ENCODE data around the gene SLC18A3.

SLC18A3 gene

GRCh38 chr10:49596493-49596809, 13.7 kb upstream of the SLC18A3 start:
- no peak for DNase-seq (ENCODE audit: low spot score)

GRCh38 chr10:49596836-49597235, 13.3 kb upstream of the SLC18A3 start:
- DNase-seq (ENCODE audit: low spot score): no peak

GRCh38 chr10:49597426-49598163, 12.5 kb upstream of the SLC18A3 start:
- DNase-seq (ENCODE audit: low spot score): no peak

GRCh38 chr10:49598164-49598856, 11.8 kb upstream of the SLC18A3 start:
- DNase-seq (ENCODE audit: low spot score): no peak

DNA sequence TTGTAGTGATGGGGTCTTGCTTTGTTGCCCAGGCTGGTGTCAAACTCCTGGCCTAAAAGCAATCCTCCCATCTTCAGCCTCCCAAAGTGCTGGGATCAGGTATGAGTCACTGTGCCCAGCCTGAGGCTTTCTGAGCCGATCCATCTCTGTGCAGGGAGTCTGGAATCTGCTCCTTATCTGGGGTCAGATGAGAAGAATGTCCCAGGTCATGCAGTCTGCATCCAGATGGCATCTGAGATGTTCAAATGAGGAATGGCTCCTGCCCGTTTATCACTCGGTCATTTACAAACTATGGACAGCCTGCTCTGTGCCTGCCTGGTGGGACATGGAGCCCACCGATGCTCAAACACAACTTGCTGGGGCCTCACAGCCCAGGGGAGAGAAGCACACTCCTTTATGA, 11.1 kb upstream of the SLC18A3 start:
- no peak for DNase-seq (ENCODE audit: low spot score)

DNA sequence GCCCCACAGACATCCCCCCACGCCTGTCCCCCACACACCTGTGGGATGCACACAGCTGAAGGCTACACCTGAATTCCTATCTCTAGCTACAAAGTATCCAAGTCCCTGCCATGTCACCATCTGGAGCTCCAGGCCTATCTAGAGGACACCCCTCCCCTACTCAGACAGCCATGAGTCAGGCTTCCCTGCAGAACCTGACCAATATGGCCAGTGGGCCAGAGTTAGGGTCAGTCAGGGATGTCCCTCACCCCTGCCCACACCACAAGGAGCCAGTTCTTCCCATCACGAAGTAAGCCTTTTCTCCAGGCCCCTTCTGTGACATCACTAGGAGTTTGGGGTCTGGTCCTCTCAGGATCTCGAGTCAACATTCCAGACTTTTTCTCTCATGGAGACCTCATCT, 10.6 kb upstream of the SLC18A3 start:
- no peak for DNase-seq (ENCODE audit: low spot score)

DNA sequence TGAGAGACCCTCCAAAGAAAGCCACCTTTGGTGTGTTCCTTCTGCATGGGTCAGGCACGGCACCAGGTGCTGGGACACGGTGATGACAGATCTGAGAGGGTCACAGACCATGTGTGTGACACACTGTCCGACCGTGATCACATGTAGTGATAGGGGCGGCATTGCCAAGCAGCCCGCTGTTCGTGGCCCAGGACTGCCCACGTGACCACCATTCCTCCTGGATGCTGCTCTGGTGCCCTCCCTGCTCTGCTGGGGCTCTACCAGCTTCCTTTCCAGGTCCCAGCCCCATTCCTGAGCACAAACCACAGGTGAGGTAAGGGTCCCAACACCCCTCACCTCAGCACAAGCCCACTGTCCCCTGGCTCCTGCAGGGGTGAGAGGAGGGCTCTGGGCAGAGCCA, 10.1 kb upstream of the SLC18A3 start:
- no peak for DNase-seq (ENCODE audit: low spot score)

- DNase-seq (ENCODE audit: low spot score): no peak
These were observed 9.2 kb upstream of the SLC18A3 start for GRCh38 chr10:49600781-49601400.

GRCh38 chr10:49601857-49602256, 8.3 kb upstream of the SLC18A3 start:
- DNase-seq (ENCODE audit: low spot score): no peak

DNA sequence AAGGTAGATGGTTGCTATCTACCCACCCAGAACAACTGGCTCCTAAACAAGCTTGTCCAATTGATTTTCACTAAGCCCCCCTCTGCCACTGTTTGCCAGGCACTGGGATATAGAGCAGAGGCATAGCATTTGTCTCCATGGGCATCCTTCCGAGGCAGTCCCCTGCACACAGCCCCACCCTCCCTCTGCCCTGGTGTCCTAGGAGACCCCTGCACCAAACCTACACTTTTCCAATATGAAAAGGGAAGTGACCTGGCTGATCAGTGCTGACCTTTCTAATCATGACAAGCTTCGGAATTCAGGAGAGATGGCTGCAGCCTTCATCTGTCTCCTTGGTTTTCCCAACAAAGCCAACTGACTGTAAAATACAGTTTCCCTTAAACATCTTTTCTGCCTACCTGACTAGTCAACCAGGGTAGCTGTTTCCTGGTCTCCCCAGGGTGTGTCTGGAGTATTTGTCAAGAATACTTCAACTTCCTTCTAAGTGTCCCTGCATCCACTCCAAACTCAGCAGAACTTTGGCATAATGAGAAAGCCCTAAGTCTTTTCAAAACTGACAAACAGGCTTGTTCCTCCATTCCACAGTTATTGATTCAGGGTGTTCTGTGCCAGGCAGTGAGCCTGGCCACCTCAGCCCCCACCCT, 7.6 kb upstream of the SLC18A3 start:
- DNase-seq (ENCODE audit: low spot score): no peak

DNA sequence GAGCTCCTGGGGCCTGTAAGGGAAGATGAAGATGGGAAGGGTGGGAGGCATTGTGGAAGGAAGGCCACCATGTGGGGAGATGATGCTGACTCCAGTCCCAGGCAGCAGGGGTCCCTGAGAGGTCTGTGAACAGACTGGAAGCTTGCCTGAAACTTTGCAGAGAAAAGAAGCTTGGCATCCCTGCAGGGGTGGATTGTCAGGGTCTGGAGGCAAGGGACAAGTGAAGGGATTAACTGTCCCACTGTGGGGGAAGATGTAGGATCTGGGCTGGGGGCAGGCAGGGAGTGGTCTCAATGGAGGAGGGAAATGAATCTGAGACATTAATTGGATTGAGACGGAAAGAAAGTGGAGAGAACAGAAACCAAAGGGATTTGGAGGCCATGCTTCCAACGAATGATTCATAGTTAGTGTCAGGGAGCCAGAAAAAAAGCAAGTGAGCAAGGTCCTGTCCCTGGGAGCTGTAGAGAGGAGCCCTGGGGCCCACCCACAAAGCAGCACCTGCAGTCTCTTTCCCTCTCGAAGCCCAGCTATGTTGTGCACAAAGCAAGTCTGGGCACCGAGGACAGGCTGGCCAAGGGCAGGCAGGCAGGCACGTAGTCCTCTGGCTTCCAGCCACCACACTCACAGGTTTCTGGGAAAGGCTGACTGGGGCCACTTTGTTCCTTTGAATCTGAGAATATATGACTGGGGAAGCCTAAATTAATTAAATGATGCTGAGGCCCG, 4.7 kb upstream of the SLC18A3 start:
- no peak for DNase-seq (ENCODE audit: low spot score)

- DNase-seq (ENCODE audit: low spot score): no peak
These were observed 4.1 kb upstream of the SLC18A3 start for GRCh38 chr10:49605939-49606509.

- DNase-seq (ENCODE audit: low spot score): peak; percentile 39
These were observed 3.1 kb upstream of the SLC18A3 start for GRCh38 chr10:49606981-49607535.

GRCh38 chr10:49608166-49609005, 1.7 kb upstream of the SLC18A3 start:
- DNase-seq (ENCODE audit: low spot score): no peak

GRCh38 chr10:49609006-49609282, 1.2 kb upstream of the SLC18A3 start:
- no peak for DNase-seq (ENCODE audit: low spot score)

GRCh38 chr10:49609283-49610113, 612 bp upstream of the SLC18A3 start:
- no peak for DNase-seq (ENCODE audit: low spot score)

DNA sequence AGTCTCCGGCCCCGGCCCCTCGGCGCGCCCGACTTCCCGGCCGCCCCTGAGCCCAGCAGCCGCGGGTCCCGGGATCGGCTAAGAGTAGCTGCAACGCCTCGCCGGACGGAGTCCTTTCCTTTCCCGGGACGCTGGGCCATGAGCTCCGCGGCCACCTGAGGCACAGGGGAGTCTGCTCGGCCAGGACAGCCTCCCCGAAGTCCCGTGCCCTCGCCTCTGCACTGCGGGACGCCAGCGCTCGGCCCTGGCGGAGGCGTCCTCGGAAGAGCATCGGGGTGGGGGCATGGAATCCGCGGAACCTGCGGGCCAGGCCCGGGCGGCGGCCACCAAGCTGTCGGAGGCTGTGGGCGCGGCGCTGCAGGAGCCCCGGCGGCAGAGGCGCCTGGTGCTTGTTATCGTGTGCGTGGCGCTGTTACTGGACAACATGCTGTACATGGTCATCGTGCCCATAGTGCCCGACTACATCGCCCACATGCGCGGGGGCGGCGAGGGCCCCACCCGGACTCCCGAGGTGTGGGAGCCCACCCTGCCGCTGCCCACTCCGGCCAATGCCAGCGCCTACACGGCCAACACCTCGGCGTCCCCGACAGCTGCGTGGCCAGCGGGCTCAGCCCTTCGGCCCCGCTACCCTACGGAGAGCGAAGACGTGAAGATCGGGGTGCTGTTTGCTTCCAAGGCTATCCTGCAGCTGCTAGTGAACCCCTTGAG, 502 bp downstream of the SLC18A3 start:
- DNase-seq (ENCODE audit: low spot score): no peak

- DNase-seq (ENCODE audit: low spot score): no peak
These were observed 1.2 kb downstream of the SLC18A3 start for GRCh38 chr10:49611166-49611815.
